Activated CD4-positive, CD25-positive, alpha-beta regulatory T cell treated with anti-CD3 and anti-CD28 coated beads, Interleukin-2, amount 50 U/mL, for 24 hours (primary cell): ENCODE measurements around the gene ATP6V0C.

Source experiments
- ATAC-seq, 2 donors: fragments of 150-1000 bp; cut with Tn5 transposase; one replicate each; pipeline ENCODE4 v1.10.0; 2021; ENCODE audit warnings: mild to moderate bottlenecking in 1 of 2, moderate library complexity in 1 of 2

ATP6V0C gene

DNA sequence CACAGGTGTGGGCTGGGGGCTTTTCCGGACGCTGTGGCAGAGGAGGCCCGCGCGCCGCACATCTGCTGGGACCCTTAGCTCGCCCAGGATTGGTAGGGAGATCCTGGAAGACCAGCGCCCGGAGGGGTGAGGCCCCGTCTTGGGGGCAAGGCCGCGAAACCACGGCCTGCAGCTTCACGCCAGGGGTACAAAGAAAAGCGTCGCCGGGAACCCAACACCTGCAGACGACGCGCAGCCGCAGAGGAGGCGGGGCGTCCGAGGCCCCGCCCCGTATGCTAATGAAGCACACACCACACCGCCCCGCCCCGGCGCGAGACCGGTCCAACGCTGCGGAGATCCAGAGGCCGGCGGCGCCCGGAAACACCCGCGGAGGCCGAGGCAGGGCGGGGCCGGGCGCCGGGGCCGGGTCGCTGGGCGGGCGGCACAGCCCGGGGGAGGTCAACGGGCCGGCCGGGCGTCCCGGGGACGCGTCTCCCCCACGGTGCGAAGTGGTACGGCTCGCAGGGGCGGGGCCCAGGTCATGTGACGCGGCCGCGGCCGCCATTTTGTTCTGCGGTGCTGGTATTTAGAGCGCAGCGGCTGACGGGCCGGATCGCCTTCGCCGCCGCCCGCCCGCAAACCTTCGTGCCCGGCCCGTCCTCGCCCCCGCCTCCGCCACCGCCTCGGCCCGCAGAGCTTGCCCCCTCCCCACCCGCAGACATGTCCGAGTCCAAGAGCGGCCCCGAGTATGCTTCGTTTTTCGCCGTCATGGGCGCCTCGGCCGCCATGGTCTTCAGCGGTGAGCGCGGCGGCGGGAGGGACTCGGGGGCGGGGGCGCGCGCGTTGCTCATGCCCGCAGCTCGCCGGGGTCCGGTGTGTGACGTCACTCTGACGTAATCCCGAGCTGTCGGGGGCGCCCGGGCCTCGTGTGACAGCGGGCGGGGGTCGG is at the start of gene ATP6V0C:
ATP6V0C (plus strand) TSS at position 548 of the 928 bp plus-strand sequence; CDS start at position 700, 152 bp downstream.
- peak; percentile 86 to 89 for ATAC-seq

DNA sequence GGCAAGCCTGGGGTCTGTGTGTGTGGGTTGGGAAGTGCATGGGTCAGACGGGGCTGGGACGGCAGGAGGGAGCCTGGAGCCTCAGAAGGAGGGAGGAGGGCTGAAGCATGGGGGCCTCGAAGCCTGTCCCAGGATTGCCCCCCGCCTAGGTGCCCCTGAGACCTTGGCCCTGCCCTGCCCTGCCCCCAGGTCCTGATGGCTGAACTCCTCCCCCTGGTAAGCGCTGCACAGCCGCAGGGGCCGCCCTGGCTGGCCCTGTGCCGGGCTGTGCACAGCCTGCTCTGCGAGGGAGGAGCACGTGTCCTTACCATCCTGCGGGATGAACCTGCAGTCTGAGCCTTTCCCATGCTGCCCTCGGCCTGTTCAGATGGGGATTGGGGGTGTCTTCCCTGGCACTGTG is 49.4 kb upstream of the ATP6V0C start:
- no peak for ATAC-seq

DNA sequence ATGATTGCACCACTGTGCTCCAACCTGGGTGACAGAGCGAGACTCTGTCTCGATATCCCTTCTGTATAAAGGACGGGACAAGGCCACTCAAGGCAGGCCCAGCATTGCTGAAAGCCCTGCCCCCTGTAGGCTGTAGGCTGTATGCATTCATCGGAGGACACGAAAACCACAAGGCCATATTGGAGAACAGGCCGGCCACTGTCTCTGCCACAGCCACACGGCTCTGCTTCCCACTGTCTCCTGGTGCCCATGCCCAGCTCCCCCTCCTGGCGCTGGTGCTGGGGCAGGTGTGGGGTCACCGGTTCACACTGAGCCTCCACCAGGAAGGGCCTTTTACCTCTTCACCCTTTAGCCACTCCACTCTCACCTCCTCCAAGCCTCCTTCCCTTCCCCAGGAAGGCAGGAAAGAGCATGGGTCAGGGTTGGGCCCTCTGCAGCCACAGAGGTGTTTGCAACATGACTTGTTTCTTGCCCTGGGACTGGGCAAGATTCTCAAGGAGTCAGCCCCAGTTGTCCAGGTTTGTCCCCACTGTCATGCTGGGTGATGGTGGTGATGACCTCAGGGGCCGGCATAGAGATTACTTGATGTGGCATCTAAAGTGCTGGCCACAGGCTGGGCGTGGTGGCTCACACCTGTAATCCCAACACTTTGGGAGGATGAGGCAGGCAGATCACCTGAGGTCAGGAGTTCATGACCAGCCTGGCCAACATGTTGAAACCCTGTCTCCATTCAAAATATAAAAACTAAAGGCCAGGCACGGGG is 47.9 kb upstream of the ATP6V0C start:
- ATAC-seq = no peak

DNA sequence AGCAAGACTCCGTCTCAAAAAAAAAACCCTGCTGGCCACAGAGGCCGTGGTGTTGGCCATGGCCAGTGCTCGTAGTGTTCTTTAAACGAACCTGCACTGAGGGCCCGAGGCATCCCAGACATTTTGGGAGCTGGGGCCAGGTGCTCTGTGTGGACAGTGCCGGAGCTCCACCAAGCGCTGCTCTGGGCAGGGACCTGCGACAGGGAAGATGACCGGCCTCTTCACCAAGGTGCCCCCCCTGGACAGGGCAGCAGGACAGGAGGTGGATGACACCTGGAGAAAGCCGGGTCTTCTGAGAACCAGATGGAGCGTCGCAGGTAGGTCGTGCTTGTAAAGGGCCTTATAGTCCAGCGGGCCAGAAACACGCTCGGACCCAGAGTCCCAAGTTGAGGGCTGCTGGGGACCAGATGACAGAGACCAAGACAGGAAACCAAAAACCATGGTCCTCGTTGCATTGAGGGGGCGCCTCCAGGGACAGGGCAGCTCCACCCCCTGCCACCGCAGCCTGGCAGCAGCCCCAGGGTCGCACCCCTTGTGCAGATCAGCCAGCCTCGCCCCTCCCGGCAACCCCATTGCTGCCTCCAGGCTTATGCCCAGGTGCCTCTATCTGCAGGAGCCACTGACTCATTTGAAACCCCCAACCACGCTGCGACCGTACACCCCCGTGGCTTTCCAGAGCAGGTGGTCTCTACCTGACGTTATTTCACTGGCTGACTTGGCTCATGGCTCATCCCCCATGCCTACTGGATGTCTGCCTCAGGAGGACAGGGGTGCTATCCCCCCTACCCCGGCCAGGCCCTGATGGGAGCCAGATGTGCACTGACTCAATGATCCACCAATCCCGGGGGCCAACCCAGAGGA is 46.9 kb upstream of the ATP6V0C start:
- no peak for ATAC-seq

DNA sequence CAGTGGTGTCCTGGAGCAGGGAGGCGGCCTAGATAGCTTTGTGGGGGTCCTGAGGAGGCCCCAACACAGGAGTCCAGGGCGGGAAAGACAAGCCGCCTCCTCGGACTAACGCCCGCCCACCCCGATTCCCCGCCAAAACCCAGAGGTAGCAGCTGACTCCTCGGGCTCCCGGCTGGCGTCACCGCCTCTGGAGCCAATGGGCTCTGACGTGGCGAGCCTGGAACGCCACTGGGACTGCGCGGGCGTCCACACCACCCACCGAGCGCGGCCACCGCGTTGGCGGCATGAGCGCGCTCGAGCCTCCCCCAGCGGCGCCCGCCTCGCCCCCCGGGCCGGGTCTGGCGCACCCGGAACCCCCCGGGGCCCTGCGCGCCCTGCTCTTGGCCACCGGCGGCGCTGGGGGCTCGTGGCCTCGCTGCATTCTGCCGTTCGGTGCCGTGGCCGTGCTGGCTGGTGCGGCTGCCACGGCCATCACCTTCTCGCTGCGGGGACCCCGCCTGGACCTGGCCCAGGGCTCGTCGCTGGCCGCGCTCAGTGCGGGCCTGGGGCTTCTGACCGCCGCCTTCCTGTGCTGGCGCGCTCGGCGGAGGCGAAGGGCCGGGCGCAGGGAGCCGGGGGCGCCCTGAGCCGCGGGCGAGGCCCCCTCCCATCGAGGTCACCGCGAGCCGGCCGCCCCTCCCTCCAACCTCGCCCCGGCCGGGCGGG is 46.1 kb upstream of the ATP6V0C start:
- peak in 1 of 2 donors; percentile 26 for ATAC-seq

DNA sequence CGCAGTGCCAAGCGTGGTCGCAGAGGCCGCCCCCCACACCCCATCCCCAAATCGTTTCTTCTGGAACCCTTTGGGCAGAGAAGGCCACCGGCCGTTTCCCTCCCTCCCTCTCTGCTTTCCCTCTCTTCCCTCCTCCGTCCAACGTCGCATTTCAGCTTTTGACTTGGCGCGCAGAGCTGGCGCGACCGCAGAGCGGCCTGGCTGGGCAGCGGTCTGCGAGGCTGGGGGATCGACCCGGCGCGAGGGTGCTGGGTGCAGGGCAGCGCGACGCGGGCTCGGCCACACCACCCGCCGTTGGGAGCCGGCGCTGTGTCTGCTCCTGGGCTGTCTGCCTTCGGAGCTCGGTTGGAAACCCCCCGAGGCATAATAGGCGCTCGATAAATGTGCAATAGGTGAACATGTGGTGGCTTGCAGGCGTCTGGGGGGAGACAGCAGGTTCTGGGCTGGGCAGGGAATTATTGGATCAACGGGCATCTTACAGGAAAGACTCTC is 45.5 kb upstream of the ATP6V0C start:
- peak; percentile 18 to 31 for ATAC-seq

DNA sequence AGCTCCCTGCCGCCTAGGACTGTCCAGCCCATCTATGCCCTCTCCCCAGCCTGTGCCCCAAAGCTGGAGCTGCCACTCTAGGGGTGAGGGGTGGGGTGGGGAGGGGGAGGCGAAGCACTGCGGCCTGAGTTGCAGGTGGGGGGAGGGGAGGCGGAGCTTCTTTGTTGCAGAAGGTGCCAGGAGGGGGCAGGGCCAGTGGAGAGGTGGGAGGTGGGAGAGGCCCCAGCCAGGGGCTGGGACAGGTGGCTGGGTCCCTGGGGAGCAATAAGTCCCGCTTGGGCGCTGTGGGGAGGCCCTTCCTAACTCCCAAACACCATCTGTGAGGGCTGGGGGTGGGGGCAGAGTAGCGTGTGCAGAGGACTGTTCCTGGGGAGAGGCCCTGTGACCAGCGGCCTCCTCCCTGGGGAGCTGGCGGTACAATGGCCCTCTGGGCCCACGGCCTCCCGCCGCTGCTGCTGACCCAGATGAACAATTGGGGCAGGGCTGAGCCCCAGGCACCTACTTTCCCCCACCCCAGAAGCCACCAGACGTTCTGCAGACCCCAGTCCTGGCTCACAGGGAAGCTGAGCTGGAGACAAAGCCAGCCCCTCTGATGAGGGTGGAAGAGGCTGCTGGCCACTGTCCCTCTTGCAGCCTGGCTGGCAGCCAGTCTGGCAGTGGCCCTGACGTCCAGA is 44.9 kb upstream of the ATP6V0C start:
- no peak for ATAC-seq

DNA sequence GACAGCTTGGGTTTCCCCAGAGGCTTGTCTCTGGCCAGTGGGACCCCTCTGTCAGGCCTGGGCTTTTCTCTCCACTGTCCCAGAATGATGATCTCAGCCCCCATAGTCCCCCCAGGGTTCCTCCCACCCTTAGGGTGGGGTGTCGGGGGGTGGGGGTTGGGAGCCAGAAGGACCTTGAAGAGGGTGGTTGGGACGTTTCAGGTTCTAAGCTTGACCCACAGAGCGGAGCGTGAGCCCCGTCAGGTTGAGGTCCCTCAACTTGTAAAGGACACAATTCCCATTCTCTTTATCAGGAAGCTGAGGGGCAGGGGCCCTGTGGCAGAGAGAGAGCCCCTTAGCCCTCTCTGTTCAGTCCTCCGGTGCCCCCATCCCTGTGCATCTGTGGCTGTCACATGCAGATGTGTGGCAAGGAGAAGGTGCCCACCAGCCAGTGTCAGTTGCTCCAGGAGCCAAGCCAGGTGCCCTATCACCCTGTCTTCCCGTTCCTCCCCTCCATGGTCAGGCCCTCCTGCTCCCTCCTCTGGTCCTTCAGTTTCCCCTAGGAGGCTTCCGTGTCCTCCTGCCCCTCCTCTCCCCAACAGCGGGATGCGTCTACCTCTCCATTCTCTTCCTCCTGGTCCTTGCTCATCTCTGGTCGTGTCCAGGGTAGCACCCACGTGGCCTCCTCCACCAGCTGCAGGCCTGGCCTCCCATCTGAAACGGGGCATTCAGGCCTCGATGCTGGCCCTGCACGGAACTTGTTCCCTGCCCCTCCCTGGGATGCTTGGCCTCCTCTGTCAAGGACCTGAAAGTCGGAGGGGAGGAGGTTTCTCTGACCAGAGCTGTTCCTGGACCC is 44.1 kb upstream of the ATP6V0C start:
- no peak for ATAC-seq

DNA sequence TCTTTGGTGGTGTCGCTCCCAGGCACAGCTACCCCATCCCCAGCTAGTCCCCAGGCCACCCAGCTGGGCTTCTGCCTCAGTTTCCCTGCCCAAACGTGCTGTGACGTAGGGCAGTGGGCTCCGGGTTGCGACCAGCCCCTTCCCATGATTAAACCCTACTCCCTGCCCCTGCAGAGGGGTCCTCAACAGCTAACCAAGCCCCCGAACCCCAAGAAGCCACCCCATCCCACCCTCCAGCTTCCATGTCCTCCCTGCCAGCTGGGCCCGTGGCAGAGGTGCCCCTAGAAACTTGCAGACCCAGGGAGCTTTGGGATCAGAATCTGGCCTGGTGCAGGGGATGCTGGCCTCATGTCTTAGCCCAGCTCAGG is 43.5 kb upstream of the ATP6V0C start:
- no peak for ATAC-seq

DNA sequence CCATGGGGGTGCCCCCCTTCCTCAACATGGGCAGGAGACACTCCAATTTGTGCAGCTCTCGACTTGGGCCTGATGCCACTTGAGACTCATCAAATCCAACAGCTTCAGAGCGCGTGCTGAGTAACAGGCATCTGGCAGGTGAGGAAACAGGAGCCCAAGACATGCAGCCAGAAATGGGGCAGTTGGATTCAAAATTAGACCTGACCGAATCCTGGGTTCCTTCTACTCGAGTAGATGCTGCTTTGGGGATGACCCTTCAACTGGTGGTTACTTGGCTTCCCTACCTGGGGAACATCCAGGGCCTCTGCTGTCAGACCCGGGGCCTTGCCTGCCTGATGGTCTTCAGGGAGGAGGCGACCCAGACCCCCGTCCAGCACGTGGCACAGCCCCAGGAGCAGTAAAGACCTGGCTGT is 43.1 kb upstream of the ATP6V0C start:
- no peak for ATAC-seq

DNA sequence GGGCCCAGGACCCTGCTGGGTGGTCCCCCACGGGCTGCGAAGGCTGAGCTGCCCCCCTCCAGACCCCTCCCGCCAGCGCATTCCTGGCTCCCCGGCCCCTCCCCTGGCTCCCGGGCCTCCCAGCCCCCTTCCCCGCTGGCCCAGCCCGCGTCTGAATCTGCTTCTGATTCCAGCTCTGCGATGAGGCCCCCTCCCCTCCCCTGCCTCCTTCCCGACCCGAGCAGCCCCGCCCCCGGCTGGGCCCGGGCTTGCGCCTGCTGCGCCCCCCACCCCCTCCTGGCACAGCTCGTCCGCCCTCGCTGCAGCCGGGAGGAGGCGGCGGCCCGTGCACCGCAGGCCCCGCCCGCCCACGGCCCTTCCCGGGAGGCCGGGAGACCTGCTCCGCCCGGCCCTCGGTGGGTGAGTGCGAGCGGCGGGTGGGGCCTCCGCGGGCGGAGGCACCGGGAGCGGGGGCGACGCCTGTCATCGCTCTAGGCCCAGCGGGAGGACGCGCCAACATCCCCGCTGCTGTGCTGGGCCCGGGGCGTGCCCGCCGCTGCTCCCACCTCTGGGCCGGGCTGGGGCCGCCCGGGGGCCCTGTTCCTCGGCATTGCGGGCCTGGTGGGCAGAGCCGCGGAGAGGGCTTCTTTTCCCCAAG is 42.6 kb upstream of the ATP6V0C start, which contains the start of gene NTN3:
NTN3 (plus strand) TSS at position 282 of the 637 bp plus-strand sequence. CDS start 405 bp downstream, outside the sequence.
- no peak for ATAC-seq

DNA sequence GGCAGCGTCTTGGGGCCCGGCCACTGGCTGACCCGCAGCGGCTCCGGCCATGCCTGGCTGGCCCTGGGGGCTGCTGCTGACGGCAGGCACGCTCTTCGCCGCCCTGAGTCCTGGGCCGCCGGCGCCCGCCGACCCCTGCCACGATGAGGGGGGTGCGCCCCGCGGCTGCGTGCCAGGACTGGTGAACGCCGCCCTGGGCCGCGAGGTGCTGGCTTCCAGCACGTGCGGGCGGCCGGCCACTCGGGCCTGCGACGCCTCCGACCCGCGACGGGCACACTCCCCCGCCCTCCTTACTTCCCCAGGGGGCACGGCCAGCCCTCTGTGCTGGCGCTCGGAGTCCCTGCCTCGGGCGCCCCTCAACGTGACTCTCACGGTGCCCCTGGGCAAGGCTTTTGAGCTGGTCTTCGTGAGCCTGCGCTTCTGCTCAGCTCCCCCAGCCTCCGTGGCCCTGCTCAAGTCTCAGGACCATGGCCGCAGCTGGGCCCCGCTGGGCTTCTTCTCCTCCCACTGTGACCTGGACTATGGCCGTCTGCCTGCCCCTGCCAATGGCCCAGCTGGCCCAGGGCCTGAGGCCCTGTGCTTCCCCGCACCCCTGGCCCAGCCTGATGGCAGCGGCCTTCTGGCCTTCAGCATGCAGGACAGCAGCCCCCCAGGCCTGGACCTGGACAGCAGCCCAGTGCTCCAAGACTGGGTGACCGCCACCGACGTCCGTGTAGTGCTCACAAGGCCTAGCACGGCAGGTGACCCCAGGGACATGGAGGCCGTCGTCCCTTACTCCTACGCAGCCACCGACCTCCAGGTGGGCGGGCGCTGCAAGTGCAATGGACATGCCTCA is 41.9 kb upstream of the ATP6V0C start:
- ATAC-seq = no peak

DNA sequence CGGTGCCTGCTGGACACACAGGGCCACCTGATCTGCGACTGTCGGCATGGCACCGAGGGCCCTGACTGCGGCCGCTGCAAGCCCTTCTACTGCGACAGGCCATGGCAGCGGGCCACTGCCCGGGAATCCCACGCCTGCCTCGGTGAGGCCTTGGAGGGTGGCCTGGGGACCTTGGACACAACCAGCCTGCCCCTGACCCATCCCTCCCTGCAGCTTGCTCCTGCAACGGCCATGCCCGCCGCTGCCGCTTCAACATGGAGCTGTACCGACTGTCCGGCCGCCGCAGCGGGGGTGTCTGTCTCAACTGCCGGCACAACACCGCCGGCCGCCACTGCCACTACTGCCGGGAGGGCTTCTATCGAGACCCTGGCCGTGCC is 41.3 kb upstream of the ATP6V0C start:
- ATAC-seq = no peak

DNA sequence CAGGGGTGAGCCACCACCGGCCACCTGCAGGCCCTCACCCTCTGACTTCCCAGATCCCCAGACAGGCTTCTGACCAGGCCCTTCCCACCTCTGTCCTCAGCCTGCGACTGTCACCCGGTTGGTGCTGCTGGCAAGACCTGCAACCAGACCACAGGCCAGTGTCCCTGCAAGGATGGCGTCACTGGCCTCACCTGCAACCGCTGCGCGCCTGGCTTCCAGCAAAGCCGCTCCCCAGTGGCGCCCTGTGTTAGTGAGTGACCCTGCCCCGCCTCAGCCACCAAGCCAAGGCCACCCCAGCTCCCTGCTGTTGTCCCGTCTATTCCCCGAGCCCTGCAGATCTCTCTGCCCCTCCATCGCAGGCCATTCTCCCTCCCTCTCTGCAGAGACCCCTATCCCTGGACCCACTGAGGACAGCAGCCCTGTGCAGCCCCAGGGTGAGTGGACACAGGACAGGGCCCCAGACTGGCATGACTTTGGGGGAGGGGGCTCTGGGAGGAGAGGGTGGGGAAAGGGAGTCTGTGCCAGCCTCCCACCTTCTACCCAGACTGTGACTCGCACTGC is 40.8 kb upstream of the ATP6V0C start:
- ATAC-seq = no peak

DNA sequence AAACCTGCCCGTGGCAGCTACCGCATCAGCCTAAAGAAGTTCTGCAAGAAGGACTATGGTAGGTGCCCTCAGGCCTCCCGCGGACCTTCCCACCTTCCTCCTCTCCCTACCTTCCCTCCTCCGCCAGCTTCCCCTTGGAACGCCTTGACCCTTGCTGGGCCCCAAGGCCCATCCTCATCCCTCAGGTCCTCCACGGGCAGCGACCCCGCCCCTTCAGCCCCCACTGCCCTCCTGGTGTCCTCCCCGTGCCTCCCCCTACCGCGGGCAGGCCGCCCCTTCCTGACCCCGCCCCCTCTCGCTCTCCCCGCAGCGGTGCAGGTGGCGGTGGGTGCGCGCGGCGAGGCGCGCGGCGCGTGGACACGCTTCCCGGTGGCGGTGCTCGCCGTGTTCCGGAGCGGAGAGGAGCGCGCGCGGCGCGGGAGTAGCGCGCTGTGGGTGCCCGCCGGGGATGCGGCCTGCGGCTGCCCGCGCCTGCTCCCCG is 40.3 kb upstream of the ATP6V0C start:
- peak; percentile 1 to 2 for ATAC-seq

DNA sequence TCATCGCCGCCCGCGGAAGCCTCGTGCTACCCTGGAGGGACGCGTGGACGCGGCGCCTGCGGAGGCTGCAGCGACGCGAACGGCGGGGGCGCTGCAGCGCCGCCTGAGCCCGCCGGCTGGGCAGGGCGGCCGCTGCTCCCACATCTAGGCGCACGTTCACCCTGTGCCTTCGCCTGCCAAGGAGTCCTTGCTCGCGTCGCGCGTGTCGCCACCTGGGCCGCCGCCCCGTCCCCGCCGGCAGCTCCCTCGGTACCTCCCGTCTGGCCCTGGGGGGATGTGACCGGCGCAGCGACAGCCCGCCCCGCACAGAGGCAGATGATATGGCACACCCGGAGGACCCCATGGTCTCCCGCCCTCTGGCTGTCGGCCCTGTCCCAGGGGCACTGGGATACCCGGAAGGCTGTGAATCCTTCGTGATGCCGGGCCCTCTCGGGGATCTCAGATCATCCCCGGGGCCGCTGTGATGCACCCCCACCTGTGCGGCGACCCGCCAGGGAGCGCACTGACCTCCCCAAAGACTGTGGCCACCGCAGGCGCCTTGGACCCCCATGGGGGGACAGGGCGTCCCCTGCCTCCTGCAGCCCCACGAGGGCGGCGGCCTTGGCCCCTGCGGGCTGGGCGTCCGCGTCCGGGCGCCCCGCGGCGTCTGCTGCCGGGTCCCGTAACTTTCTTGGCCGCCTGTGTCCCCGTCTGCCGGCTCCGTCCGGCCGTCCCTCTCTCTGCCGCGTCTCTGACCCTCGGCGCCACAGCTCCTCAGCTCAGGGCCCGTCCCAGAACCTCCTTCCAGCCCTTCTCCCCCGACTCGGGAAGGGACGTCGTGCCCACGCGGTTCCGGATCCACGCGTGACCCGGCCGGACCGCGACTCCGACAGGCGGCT is 39.5 kb upstream of the ATP6V0C start:
- peak; percentile 59 to 70 for ATAC-seq

DNA sequence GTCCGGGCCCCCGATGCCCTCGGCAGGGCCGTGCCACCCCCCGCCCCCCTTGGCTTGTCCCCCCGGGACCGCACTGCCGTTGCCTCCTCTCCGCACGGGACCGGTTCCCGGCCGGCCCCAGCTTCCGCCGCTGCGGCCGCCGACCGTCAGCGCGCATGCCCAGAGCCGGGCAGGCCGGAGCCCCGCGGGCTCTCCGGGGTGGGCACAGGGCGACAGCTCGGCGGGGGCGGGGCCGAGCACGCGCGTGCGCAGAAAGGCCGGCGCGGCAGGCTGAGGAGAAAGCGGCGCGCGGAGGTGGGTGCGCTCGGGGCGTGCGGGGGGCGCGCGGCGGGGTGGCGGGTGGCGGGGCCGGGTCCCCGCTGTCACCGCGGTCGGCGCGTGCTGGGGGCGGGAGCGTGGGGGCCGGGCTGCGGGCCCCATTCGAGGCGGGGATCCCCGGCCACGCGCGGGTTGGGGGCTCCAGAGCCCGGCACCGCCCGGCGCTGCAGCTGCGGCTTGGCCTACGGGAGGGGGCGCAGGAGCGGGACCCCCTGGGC is 38.8 kb upstream of the ATP6V0C start, which contains the start of gene TBC1D24:
TBC1D24 (plus strand) TSS at position 251 of the 536 bp plus-strand sequence. CDS start 21,022 bp downstream, outside the sequence.
- ATAC-seq = peak; percentile 65 to 69
